Aorta (tissue), 5 donors: ENCODE results near the gene CPNE1. TPM values are rescaled to one million over a fixed set of nuclear protein-coding genes. Genes with fewer than 3 reads are reported as not detected.

Experiments
- ATAC-seq: fragments of 200-7000 bp; cut with Tn5 transposase; one replicate; pipeline ENCODE4 v1.9.1; 2022; ENCODE audit warnings: moderate library complexity; ENCODE audit not compliant: low FRiP score
- DNase-seq, 2 donors: peaks; one replicate each; pipeline ENCODE4 v3.0.0-alpha.2; 2020
- H3K27ac ChIP-seq, 2 donors: one replicate each; pipeline ENCODE4 v1.5.1; 2013; ENCODE audit warnings: low read length in 2 of 2, mild to moderate bottlenecking in 2 of 2, moderate library complexity in 2 of 2, control low read depth in 1 of 2, inconsistent platforms in 1 of 2, low read depth in 1 of 2
- H3K27me3 ChIP-seq, 2 donors: one replicate each; pipeline ENCODE4 v1.6.1; 2013; ENCODE audit warnings: control low read depth in 1 of 2, low read length in 1 of 2, mild to moderate bottlenecking in 1 of 2, moderate library complexity in 1 of 2; ENCODE audit not compliant: insufficient read depth in 2 of 2, control insufficient read depth in 1 of 2
- H3K36me3 ChIP-seq, 2 donors: one replicate each; pipeline ENCODE4 v1.6.1; 2013; ENCODE audit warnings: control low read depth in 1 of 2, low read length in 1 of 2, mild to moderate bottlenecking in 1 of 2; ENCODE audit not compliant: insufficient read depth in 2 of 2, control insufficient read depth in 1 of 2
- H3K4me1 ChIP-seq, 2 donors: one replicate each; pipeline ENCODE4 v1.6.1; 2013; ENCODE audit warnings: low read length in 2 of 2, control low read depth in 1 of 2, mild to moderate bottlenecking in 1 of 2, moderate library complexity in 1 of 2; ENCODE audit not compliant: insufficient read depth in 2 of 2, control insufficient read depth in 1 of 2
- H3K4me3 ChIP-seq, 2 donors: one replicate each; pipeline ENCODE4 v1.5.1; 2013; ENCODE audit warnings: low read length in 2 of 2, control low read depth in 1 of 2, mild to moderate bottlenecking in 1 of 2
- H3K9me3 ChIP-seq: one replicate; pipeline ENCODE4 v1.6.1; 2013; ENCODE audit warnings: mild to moderate bottlenecking, low read length; ENCODE audit not compliant: control insufficient read depth
- WGBS, 2 donors: extraction: QIAGEN DNeasy Blood & Tissue Kit; methylation state at CpG; one replicate each; pipeline ENCODE4 v1.1.7; 2013; 5-methylcytosine and 5-hydroxymethylcytosine counted together
- intact Hi-C, 2 donors: fragments of 100-400 bp; cut with DNase I; formaldehyde crosslinking; loops; one replicate each; pipeline versions ENCODE4 v1.14.2 to v1.15.0; 2022
- polyA plus RNA-seq, 2 donors: library from polyadenylated mRNA; stranded (reverse); fragments of 200-250 nt; gene quantifications; one replicate each; pipeline ENCODE4 v1.2.3, GENCODE V29; 2013
- total RNA-seq, 2 donors: library from RNA; stranded (reverse); fragmentation: NEBNext Ultra II Directional; extraction: Animal tissue kit (Norgen Biotek cat#: 25700); gene quantifications; one replicate each; pipeline ENCODE4 v1.2.1, GENCODE V29; 2021
- donor health status: healthy with polysubstance abuse.
- donor health status: Bipolar disorder and iron deficiency.
- donor health status: DM: no; HTN: no; CAD: no.
- donor health status: DM: no; HTN: no; CAD: no.
- donor health status: DM: yes; HTN: yes; CAD: no.

Gene CPNE1
- total and polyA plus RNA-seq, 4 donors: 79.0 to 265 (median 190) TPM

DNA sequence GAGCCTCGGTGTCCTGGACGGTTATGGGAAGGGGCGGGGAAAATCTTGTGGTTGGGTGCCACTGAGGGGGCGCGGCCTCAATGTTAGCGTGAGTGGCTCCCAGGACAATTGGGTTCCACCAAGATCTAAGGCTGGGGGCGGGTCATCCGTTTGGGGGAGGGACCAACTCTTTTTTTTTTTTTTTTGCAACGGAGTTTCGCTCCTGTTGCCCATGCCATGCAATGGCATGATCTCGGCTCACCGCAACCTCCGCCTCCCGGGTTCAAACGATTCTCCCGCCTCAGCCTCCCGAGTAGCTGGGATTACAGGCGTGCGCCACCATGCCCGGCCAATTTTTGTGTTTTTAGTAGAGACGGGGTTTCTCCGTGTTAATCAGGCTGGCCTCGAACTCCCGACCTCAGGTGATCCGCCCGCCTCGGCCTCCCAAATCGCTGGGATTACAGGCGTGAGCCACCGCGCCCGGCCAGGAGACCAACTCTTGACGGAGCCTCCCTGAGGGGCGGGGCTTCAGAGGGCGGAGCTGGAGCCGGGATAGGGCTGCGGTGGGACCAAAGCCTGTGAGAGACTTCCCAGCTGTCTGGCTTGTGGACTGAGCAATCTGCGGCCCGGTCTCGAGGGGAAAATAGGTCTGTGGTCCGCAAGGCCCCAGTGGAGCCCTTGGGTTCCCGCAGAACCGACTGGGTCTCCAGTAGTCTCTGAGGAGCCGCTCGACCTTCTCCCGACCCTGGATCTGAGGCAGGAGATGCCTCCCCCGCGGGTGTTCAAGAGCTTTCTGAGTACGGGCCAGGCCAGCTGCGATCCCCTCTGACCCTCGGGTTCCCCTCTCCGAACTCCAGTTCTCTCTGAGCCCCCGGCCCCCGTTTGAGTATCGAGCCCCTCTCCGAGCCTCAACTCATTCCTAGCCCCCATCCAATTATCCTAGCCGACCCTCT, 48.0 kb downstream of the CPNE1 start:
- H3K4me1 ChIP-seq: no peaks in the 10 kb centered on the region
- 3% methylated on average over 51 to 57 of the region's 57 CpGs for WGBS, 2 donors
- intact Hi-C loops: loop anchor here in 1 of 2 donors (5.0 kb wide), 1 partner anchor 46 kb away; the partner anchor contains the start of genes CPNE1 and RBM12
- H3K27ac ChIP-seq: no peak overlapping the region
- DNase-seq (peak; percentile 96 to 99), ATAC-seq (peak; percentile 81)
- H3K27me3 ChIP-seq: no peaks in the 10 kb centered on the region
- no peaks in the 10 kb centered on the region for H3K36me3 ChIP-seq
- H3K9me3 ChIP-seq: no peaks in the 10 kb centered on the region
- peak overlapping the region; percentile 2 to 5 for H3K4me3 ChIP-seq

DNA sequence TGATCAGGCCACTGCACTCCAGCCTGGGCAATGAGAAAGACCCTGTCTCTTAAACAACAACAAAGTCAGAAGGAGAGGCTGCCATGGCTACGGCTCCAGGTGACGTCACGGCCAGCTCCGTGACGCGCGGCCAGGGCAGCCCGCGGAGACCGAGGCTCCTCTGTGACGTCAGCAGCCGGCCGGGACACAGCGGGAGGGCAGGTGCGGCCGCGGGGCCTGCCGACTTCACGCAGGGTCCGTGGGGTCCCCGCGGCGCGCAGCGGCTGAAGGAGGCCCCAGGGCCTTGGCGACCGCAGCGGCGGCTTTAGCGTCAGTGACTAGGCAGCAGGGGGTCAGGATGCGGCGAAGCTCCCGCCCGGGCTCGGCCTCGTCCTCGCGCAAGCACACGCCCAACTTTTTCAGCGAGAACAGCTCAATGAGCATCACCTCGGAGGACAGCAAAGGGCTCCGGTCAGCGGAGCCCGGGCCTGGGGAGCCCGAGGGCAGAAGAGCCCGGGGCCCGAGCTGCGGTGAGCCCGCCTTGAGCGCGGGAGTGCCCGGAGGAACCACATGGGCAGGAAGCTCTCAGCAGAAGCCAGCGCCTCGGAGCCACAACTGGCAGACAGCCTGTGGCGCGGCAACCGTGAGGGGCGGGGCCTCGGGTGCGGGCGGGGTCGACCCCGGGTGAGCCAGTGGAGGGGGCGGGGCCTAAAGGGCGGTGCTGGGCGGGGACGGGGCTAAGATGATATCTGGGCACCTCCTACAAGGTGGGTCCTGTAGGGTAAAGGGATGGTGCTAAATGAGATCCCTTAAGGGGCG, 48.8 kb downstream of the CPNE1 start, which contains the start of gene SPAG4:
Gene SPAG4 (plus strand): TSS at position 163 of the 798 bp plus-strand sequence. CDS start 175 bp downstream, at position 338.
- H3K9me3 ChIP-seq: no peaks in the 10 kb centered on the region
- intact Hi-C loops: loop anchor here in 1 of 2 donors (5.0 kb wide), 1 partner anchor 46 kb away; the partner anchor contains the start of genes CPNE1 and RBM12
- peak; percentile 97 for ATAC-seq

GRCh38 chr20:35611482-35611881, 53.2 kb downstream of the CPNE1 start:
- WGBS, 2 donors: 96 to 100% methylated on average over 2 of the region's 2 CpGs
- intact Hi-C loops: no loop called here

More for the DNA sequence above, 48.8 kb downstream of the CPNE1 start, which contains the start of gene SPAG4:
- Histone ChIP-seq H3K27ac (peak within 1 kb of the TSS in 1 of 2 donors; percentile 65), H3K27me3 (no peaks in the 10 kb centered on the region), H3K4me3 (peak within 1 kb of the TSS; percentile 6 to 61), H3K4me1 (no peaks in the 10 kb centered on the region), H3K36me3 (no peaks in the 10 kb centered on the region)
- peak; percentile 80 to 100 for DNase-seq
- 1% methylated on average over 57 to 68 of the region's 68 CpGs for WGBS, 2 donors

DNA sequence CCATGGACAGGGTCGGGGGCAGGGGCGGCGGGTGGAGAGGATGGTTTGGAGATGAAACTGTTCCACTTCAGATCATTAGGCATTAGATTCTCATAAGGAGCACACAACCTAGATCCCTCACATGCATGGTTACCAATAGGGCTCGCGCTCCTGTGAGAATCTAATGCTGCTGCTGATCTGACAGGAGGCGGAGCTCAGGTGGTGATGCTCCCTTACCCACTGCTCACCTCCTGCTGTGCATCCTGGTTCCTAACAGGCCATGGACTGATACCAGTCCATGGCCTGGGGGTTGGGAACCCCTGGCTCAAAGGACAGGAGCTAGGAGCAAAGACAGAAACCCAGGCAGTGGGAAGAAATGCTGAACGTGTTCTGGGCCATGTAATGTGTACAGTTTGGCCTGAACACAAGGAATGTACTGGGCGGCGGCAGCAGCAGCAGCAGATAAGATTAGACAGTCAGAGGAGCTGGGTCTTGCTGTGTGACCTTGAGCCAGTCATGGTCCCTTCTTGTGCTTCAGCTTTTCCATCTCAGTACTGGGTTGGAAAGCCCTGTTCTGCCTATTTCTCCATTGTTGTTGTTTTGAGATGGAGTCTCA, 53.8 kb downstream of the CPNE1 start:
- 84 to 86% methylated on average over 9 of the region's 9 CpGs for WGBS, 2 donors
- Histone ChIP-seq H3K4me3 (no peak overlapping the region), H3K36me3 (no peaks in the 10 kb centered on the region), H3K9me3 (no peaks in the 10 kb centered on the region), H3K27me3 (no peaks in the 10 kb centered on the region), H3K27ac (no peak overlapping the region), H3K4me1 (no peaks in the 10 kb centered on the region)
- intact Hi-C loops: no loop called here
- no peak for DNase-seq
- no peak for ATAC-seq

More at GRCh38 chr20:35611482-35611881, 53.2 kb downstream of the CPNE1 start:
- DNase-seq (no peak), ATAC-seq (no peak)
- no peaks in the 10 kb centered on the region for H3K9me3 ChIP-seq
- no peaks in the 10 kb centered on the region for H3K36me3 ChIP-seq
- no peaks in the 10 kb centered on the region for H3K27me3 ChIP-seq
- no peak overlapping the region for H3K27ac ChIP-seq
- no peaks in the 10 kb centered on the region for H3K4me1 ChIP-seq
- no peak overlapping the region for H3K4me3 ChIP-seq

DNA sequence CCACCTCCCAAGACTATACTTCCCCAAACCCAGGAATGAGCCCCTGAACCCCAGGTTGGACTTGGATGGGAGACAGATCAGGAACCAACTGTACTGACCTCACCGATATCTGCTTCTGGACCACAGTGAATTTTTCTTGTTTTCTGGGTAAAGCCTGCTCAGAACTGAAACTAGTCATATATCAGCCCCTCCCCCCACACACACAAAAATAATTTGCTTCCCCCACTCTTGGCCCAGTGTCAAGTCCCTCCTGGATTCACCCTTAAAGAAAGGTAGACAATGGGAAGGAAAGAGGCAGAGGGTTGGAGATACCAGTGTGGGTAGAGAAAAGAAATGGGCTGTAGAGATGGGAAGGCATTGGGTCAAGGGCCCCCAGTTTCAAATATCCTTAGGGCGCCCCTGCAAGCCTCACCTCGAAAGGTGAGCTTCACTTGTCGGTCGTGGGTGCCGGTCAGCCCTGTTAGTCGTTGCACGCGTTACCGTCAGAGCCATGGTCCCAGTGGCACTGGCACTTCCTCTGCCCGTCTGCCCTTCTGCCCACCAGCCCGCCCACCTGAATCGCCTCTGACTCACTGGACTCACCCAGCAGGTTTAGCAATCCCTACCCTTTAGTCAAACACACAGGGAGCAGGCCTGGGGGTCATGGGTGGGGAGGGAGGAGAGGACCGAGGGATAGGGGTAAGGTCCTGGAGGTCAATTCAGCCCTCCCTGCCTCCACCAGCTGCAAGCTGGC, 57.5 kb downstream of the CPNE1 start:
- no peaks in the 10 kb centered on the region for H3K4me1 ChIP-seq
- no peaks in the 10 kb centered on the region for H3K36me3 ChIP-seq
- DNase-seq (no peak), ATAC-seq (no peak)
- WGBS, 2 donors: 76 to 79% methylated on average over 14 of the region's 14 CpGs
- no peaks in the 10 kb centered on the region for H3K27me3 ChIP-seq
- intact Hi-C loops: no loop called here
- H3K4me3 ChIP-seq: no peak overlapping the region
- H3K27ac ChIP-seq: no peak overlapping the region
- H3K9me3 ChIP-seq: no peaks in the 10 kb centered on the region

GRCh38 chr20:35606127-35606526, 58.6 kb downstream of the CPNE1 start:
- no peaks in the 10 kb centered on the region for H3K4me1 ChIP-seq
- peak in 1 of 2 donors; percentile 24 for DNase-seq
- H3K36me3 ChIP-seq: no peaks in the 10 kb centered on the region
- ATAC-seq: no peak
- intact Hi-C loops: no loop called here
- 92% methylated on average over 4 of the region's 4 CpGs for WGBS, 2 donors
- no peak overlapping the region for H3K27ac ChIP-seq
- H3K4me3 ChIP-seq: no peak overlapping the region
- no peaks in the 10 kb centered on the region for H3K9me3 ChIP-seq
- no peaks in the 10 kb centered on the region for H3K27me3 ChIP-seq

GRCh38 chr20:35604449-35604747, 60.3 kb downstream of the CPNE1 start:
- no peak overlapping the region for H3K27ac ChIP-seq
- no peak overlapping the region for H3K4me3 ChIP-seq
- H3K9me3 ChIP-seq: no peaks in the 10 kb centered on the region
- H3K4me1 ChIP-seq: no peaks in the 10 kb centered on the region
- intact Hi-C loops: loop anchor here in 1 of 2 donors (5.0 kb wide), 1 partner anchor 142 kb away; no protein-coding TSS in a partner anchor
- no peaks in the 10 kb centered on the region for H3K27me3 ChIP-seq
- H3K36me3 ChIP-seq: no peaks in the 10 kb centered on the region
- WGBS, 2 donors: 66 to 67% methylated on average over 4 of the region's 4 CpGs
- ATAC-seq (no peak), DNase-seq (peak in 1 of 2 donors; percentile 54)
